Measurements from ENCODE around the gene PIGH. TPM values are rescaled to one million over a fixed set of nuclear protein-coding genes. Genes with fewer than 3 reads are reported as not detected.
"Not testable (repeated sequence)": the region's sequence is repeated elsewhere in the genome, so short reads cannot be mapped to it uniquely, and the experiment has no call there.

PIGH gene
- total RNA-seq, 1 donor from 2014 or later, result 24.3 TPM

DNA sequence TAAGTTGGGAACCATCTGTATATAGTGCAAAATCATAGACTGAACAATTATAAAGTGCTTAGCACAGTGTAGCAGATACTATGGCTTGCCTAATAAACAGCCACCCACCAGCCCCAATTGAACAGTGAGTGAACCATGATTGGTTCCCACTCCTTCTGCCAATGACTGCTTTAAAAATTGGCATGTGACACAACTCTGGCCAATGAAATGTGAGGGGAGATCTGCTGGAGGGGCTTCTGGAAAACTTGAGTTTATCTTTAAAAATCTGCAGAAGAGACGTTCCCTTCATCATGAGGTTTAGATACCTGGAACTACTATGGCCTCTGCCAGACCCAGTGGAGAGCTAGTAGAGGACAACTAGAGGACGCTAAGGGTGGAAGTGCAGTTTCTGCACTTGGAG, 4.7 kb downstream of the PIGH start:
- no peak overlapping the region for H3K4me3 Mint-ChIP-seq (ENCODE audit: unreplicated experiment)
- H3K9me3 Mint-ChIP-seq (ENCODE audit: unreplicated experiment), result peaks cover 4% of the 10 kb centered on the region
- TF ChIP-seq CTCF (IDR thresholded peaks at IDR 0.05; ENCODE audit: partially characterized antibody, unreplicated experiment), result no peak
- peaks cover 6% of the 10 kb centered on the region for H3K4me1 Mint-ChIP-seq (ENCODE audit: low read depth, unreplicated experiment)
- peaks cover 3% of the 10 kb centered on the region for H3K27me3 Mint-ChIP-seq (ENCODE audit: unreplicated experiment)
- no peak for DNase-seq
- peaks cover 11% of the 10 kb centered on the region for H3K36me3 Mint-ChIP-seq (ENCODE audit: unreplicated experiment)
- H3K27ac Mint-ChIP-seq (ENCODE audit: unreplicated experiment), result no peak overlapping the region

- not testable (repeated sequence) for H3K4me1 Mint-ChIP-seq (ENCODE audit: low read depth, unreplicated experiment); DNase-seq; H3K27ac Mint-ChIP-seq (ENCODE audit: unreplicated experiment); H3K27me3 Mint-ChIP-seq (ENCODE audit: unreplicated experiment); H3K4me3 Mint-ChIP-seq (ENCODE audit: unreplicated experiment); H3K9me3 Mint-ChIP-seq (ENCODE audit: unreplicated experiment); H3K36me3 Mint-ChIP-seq (ENCODE audit: unreplicated experiment)
Measured at GRCh38 chr14:67593650-67594049, 6.4 kb downstream of the PIGH start.

DNA sequence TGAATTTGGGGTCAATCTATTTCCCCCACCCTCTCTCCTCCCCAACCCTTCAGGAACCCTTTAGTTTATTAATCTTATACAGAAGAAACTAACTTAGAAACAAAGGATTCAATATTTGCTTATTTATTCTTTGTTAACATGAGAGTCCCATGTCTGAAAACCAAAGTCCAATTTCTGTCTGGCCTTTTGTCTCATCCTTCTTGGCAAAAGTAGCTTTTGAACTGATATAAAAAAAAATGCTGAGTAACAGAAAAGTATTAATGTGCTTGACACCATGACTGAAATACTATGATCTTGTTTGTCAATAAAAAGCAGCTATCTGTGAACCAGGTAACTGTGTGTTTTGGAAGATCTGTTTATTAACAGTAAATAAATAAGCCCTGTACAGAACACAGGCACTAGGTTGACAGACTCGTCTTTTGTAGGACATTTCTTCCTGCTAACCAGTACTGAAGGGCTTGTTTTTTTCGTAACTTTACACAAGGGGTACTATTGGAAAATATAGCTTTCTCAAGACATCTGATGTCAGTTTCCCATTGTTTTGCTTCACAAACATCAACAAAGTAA, 10.8 kb downstream of the PIGH start:
- Mint-ChIP-seq H3K4me3 (ENCODE audit: unreplicated experiment) (no peak overlapping the region), H3K9me3 (ENCODE audit: unreplicated experiment) (no peaks in the 10 kb centered on the region), H3K27ac (ENCODE audit: unreplicated experiment) (no peak overlapping the region), H3K4me1 (ENCODE audit: low read depth, unreplicated experiment) (no peaks in the 10 kb centered on the region), H3K36me3 (ENCODE audit: unreplicated experiment) (no peaks in the 10 kb centered on the region), H3K27me3 (ENCODE audit: unreplicated experiment) (no peaks in the 10 kb centered on the region)
- no peak for DNase-seq
- no peak for TF ChIP-seq CTCF (IDR thresholded peaks at IDR 0.05; ENCODE audit: partially characterized antibody, unreplicated experiment)

DNA sequence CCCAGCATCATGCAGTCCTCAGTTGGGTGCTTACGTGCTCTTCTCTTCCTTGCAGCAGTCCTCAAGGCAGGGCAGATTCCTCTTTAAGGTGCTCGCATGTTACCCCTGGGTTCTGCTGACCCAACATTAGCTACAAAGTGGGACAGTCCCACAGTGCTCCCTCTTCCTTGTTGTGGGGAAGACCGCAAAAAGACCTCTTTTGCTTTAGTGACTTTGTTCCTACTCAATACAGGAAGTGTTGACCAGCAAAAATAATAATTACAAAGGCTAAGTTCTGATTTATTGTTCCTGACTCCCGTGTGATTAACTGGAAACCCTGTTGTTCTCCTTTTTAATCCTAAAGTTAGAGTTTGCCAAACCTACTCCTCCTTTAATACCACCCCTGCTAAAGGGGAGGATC, 13.7 kb downstream of the PIGH start:
- no peaks in the 10 kb centered on the region for H3K27me3 Mint-ChIP-seq (ENCODE audit: unreplicated experiment)
- no peaks in the 10 kb centered on the region for H3K9me3 Mint-ChIP-seq (ENCODE audit: unreplicated experiment)
- H3K36me3 Mint-ChIP-seq (ENCODE audit: unreplicated experiment), result no peaks in the 10 kb centered on the region
- H3K4me1 Mint-ChIP-seq (ENCODE audit: low read depth, unreplicated experiment), result no peaks in the 10 kb centered on the region
- no peak overlapping the region for H3K27ac Mint-ChIP-seq (ENCODE audit: unreplicated experiment)
- no peak for TF ChIP-seq CTCF (IDR thresholded peaks at IDR 0.05; ENCODE audit: partially characterized antibody, unreplicated experiment)
- DNase-seq, result no peak
- no peak overlapping the region for H3K4me3 Mint-ChIP-seq (ENCODE audit: unreplicated experiment)

GRCh38 chr14:67584978-67585377, 15.1 kb downstream of the PIGH start:
- Mint-ChIP-seq H3K9me3 (ENCODE audit: unreplicated experiment) (no peaks in the 10 kb centered on the region), H3K4me1 (ENCODE audit: low read depth, unreplicated experiment) (peaks cover 1% of the 10 kb centered on the region), H3K4me3 (ENCODE audit: unreplicated experiment) (no peak overlapping the region), H3K36me3 (ENCODE audit: unreplicated experiment) (no peaks in the 10 kb centered on the region), H3K27me3 (ENCODE audit: unreplicated experiment) (no peaks in the 10 kb centered on the region), H3K27ac (ENCODE audit: unreplicated experiment) (no peak overlapping the region)
- TF ChIP-seq CTCF (IDR thresholded peaks at IDR 0.05; ENCODE audit: partially characterized antibody, unreplicated experiment), result no peak
- no peak for DNase-seq

Data from glutamatergic neuron (in vitro differentiated cells).